Fibroblast of lung (primary cell): ENCODE measurements around the gene ADAMTS17. TPM values are rescaled to one million over a fixed set of nuclear protein-coding genes. Genes with fewer than 3 reads are reported as not detected.

Experiments used
- DNase-seq, 2 donors: peaks; one replicate each; pipeline versions ENCODE4 v3.0.0 to v3.0.0-alpha.2; 2010; ENCODE audit warnings: low read depth in 2 of 2
- H2AFZ ChIP-seq: 2 replicates; pipeline ENCODE4 v1.5.1; 2012; ENCODE audit warnings: low read length, control low read depth, inconsistent platforms
- H3K27ac ChIP-seq: 2 replicates; pipeline ENCODE4 v1.5.1; 2011; ENCODE audit warnings: low read length, control low read depth; ENCODE audit not compliant: insufficient read depth
- H3K27me3 ChIP-seq: 2 replicates; pipeline ENCODE4 v1.5.1; 2011; ENCODE audit warnings: mild to moderate bottlenecking, low read length; ENCODE audit not compliant: control insufficient read depth, insufficient read depth
- H3K36me3 ChIP-seq: 2 replicates; pipeline ENCODE4 v1.5.1; 2011; ENCODE audit warnings: low read length; ENCODE audit not compliant: control insufficient read depth, insufficient read depth
- H3K4me1 ChIP-seq: 2 replicates; pipeline ENCODE4 v1.5.1; 2011; ENCODE audit warnings: low read length; ENCODE audit not compliant: control insufficient read depth, insufficient read depth; ENCODE audit errors: extremely low read depth
- H3K4me2 ChIP-seq: 2 replicates; pipeline ENCODE4 v1.5.1; 2011; ENCODE audit warnings: low read length, control low read depth; ENCODE audit not compliant: insufficient read depth; ENCODE audit errors: extremely low read depth
- H3K4me3 ChIP-seq, 4 experiments: fragments of 200-600 bp in 1 of 4; sonication (generic) in 1 of 4; replicated peaks in 1 of 4; 2 replicates each; pipeline ENCODE4 v1.5.1; 2011 to 2016; ENCODE audit warnings: low read length in 4 of 4, low read depth in 3 of 4, mild to moderate bottlenecking in 3 of 4, control low read depth in 2 of 4, inconsistent platforms in 1 of 4, mixed read lengths in 1 of 4; ENCODE audit not compliant: insufficient read depth in 1 of 4; ENCODE audit errors: control extremely low read depth in 1 of 4
- H3K79me2 ChIP-seq: 2 replicates; pipeline ENCODE4 v1.5.1; 2012; ENCODE audit warnings: mild to moderate bottlenecking, low read length, inconsistent platforms; ENCODE audit not compliant: control insufficient read depth, insufficient read depth
- H3K9ac ChIP-seq: 2 replicates; pipeline ENCODE4 v1.5.1; 2011; ENCODE audit warnings: mild to moderate bottlenecking, low read length, control low read depth; ENCODE audit not compliant: insufficient read depth
- H3K9me3 ChIP-seq: 2 replicates; pipeline ENCODE4 v1.5.1; 2012; ENCODE audit warnings: low read depth, low read length; ENCODE audit not compliant: control insufficient read depth, insufficient read depth
- H4K20me1 ChIP-seq: 2 replicates; pipeline ENCODE4 v1.5.1; 2011; ENCODE audit warnings: low read length; ENCODE audit not compliant: control insufficient read depth, insufficient read depth; ENCODE audit errors: extremely low read depth
- EZH2 ChIP-seq: IDR thresholded peaks from 2 replicates; pipeline ENCODE4 v1.5.1; 2012; ENCODE audit warnings: low read length, control low read depth, mild to moderate bottlenecking; ENCODE audit errors: missing control alignments
- polyA plus RNA-seq, 2 donors: library from polyadenylated mRNA; depleted of rRNA in 1 of 2; stranded (reverse) in 1 of 2; unstranded in 1 of 2; fragments of >200 nt; gene quantifications; 2 replicates each; pipeline ENCODE4 v1.2.1, GENCODE V29; 2011 to 2012; ENCODE audit warnings: missing spikeins in 1 of 2
- total RNA-seq: library from RNA; depleted of rRNA; stranded (reverse); fragments of >200 nt; gene quantifications from 2 replicates; pipeline ENCODE4 v1.2.1, GENCODE V29; 2014
- TF ChIP-seq, protein P1 (sequence below), 2 donors: IDR thresholded peaks in 1 of 2; conservative IDR thresholded peaks in 1 of 2; 1 replicate in 1 of 2; 2 replicates in 1 of 2; pipeline ENCODE4 v1.5.1; 2011 to 2012; ENCODE audit warnings: low read length in 2 of 2, control low read depth in 1 of 2, inconsistent platforms in 1 of 2, low read depth in 1 of 2, mild to moderate bottlenecking in 1 of 2

ADAMTS17 gene
- total and polyA plus RNA-seq, 2 donors (not counting 1 experiment from before 2014, with no cell fraction given), result 0.09 to 0.17 TPM

GRCh38 chr15:100026041-100026440, 315.7 kb downstream of the ADAMTS17 start:
- Histone ChIP-seq H3K4me2 (no peak overlapping the region), H4K20me1 (no peaks in the 10 kb centered on the region), H3K9me3 (no peaks in the 10 kb centered on the region), H3K4me1 (no peaks in the 10 kb centered on the region), H3K36me3 (no peaks in the 10 kb centered on the region), H3K79me2 (no peaks in the 10 kb centered on the region), H3K4me3 (no peak overlapping the region), H3K27ac (no peak overlapping the region), H3K9ac (no peak overlapping the region), H3K27me3 (no peaks in the 10 kb centered on the region), H2AFZ (no peak overlapping the region)
- TF ChIP-seq, protein P1, sequence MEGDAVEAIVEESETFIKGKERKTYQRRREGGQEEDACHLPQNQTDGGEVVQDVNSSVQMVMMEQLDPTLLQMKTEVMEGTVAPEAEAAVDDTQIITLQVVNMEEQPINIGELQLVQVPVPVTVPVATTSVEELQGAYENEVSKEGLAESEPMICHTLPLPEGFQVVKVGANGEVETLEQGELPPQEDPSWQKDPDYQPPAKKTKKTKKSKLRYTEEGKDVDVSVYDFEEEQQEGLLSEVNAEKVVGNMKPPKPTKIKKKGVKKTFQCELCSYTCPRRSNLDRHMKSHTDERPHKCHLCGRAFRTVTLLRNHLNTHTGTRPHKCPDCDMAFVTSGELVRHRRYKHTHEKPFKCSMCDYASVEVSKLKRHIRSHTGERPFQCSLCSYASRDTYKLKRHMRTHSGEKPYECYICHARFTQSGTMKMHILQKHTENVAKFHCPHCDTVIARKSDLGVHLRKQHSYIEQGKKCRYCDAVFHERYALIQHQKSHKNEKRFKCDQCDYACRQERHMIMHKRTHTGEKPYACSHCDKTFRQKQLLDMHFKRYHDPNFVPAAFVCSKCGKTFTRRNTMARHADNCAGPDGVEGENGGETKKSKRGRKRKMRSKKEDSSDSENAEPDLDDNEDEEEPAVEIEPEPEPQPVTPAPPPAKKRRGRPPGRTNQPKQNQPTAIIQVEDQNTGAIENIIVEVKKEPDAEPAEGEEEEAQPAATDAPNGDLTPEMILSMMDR (conservative IDR thresholded peaks at IDR 0.05 in 1 of 2, IDR thresholded peaks at IDR 0.05 in 1 of 2; ENCODE audit: low read depth in 1 of 2, low read length in 2 of 2), result no peak
- TF ChIP-seq EZH2, result no peak
- no peak for DNase-seq

DNA sequence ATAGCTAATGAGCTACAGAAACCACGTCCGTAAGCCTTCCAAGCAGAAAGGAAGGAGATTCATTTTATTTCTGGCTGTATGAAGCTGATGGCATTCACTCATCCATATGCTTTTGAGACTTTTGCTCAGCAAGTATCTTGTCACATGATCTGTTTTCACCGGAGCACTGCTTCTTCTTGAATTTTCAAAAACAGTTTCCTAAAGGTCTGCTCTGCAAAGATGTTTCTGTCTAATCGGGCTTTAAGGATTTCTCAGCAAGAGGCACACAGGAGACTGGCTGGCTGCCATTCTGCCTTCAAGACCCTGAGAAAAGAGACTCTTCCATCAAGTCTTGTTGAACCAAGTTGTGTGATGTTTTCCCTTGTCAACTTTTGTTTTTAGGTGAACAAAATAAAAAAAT, 319.0 kb downstream of the ADAMTS17 start:
- TF ChIP-seq, protein P1 (conservative IDR thresholded peaks at IDR 0.05 in 1 of 2, IDR thresholded peaks at IDR 0.05 in 1 of 2; ENCODE audit: low read depth in 1 of 2, low read length in 2 of 2), result no peak
- Histone ChIP-seq H3K9me3 (no peaks in the 10 kb centered on the region), H3K27me3 (no peaks in the 10 kb centered on the region), H3K36me3 (no peaks in the 10 kb centered on the region), H3K4me2 (no peak overlapping the region), H3K9ac (no peak overlapping the region), H3K4me1 (no peaks in the 10 kb centered on the region), H3K27ac (no peak overlapping the region), H3K79me2 (no peaks in the 10 kb centered on the region), H3K4me3 (no peak overlapping the region), H2AFZ (no peak overlapping the region), H4K20me1 (no peaks in the 10 kb centered on the region)
- no peak for DNase-seq

DNA sequence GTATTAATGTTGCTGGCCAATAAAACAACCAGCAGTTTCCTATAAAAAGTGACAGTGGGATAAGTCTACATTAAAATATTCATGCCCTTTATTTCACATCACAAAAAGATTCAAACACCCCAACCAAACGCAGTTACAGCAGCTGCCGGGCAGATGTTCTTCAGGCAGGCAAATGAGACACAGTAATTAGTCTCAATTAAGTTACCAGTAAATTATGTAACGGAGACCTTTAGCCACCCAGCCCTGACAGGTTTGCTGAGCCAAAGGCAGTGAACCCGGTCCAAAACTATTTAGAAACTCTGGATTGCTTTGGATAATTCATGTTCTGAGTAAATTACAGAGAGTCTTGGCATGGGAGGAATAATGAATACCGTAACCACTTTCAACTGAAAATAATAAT, 319.4 kb downstream of the ADAMTS17 start:
- no peaks in the 10 kb centered on the region for H3K79me2 ChIP-seq
- no peak for TF ChIP-seq EZH2
- TF ChIP-seq, protein P1 (conservative IDR thresholded peaks at IDR 0.05 in 1 of 2, IDR thresholded peaks at IDR 0.05 in 1 of 2; ENCODE audit: low read depth in 1 of 2, low read length in 2 of 2), result no peak
- no peak overlapping the region for H2AFZ ChIP-seq
- H3K27me3 ChIP-seq, result no peaks in the 10 kb centered on the region
- H3K4me2 ChIP-seq, result no peak overlapping the region
- H3K9ac ChIP-seq, result no peak overlapping the region
- no peaks in the 10 kb centered on the region for H3K9me3 ChIP-seq
- no peak overlapping the region for H3K27ac ChIP-seq
- H3K4me3 ChIP-seq, result no peak overlapping the region
- H3K36me3 ChIP-seq, result no peaks in the 10 kb centered on the region
- H4K20me1 ChIP-seq, result no peaks in the 10 kb centered on the region
- no peaks in the 10 kb centered on the region for H3K4me1 ChIP-seq
- no peak for DNase-seq
